Gastrocnemius medialis (tissue), 4 donors: ENCODE results near the gene CDAN1. TPM values are rescaled to one million over a fixed set of nuclear protein-coding genes. Genes with fewer than 3 reads are reported as not detected.
A peak's percentile ranks its signal among the peaks of the same experiment; 100 is the strongest.

Experiments
- ATAC-seq, 2 donors: fragments of 150-250 bp; one replicate each; pipeline ENCODE4 v1.9.1; 2016
- DNase-seq, 2 donors: peaks; one replicate each; pipeline ENCODE4 v3.0.0-alpha.2; 2019
- H3K27ac ChIP-seq, 4 donors: fragments of 200-600 bp; sonication (generic); 1 replicate in 1 of 4; 2 replicates in 3 of 4; pipeline ENCODE4 v1.5.1; 2016 to 2018; ENCODE audit warnings: mild to moderate bottlenecking in 2 of 4, moderate library complexity in 1 of 4
- H3K27me3 ChIP-seq, 3 donors: fragments of 200-600 bp; sonication (generic) in 2 of 3; 1 replicate in 1 of 3; 2 replicates in 2 of 3; pipeline versions ENCODE4 v1.5.1 to v1.6.0; 2016 to 2019; ENCODE audit warnings: mild to moderate bottlenecking in 1 of 3, moderate library complexity in 1 of 3
- H3K36me3 ChIP-seq, 2 donors: fragments of 200-600 bp; sonication (generic) in 1 of 2; one replicate each; pipeline ENCODE4 v1.5.1; 2017 to 2018
- H3K4me1 ChIP-seq, 2 donors: fragments of 200-600 bp; sonication (generic) in 1 of 2; one replicate each; pipeline ENCODE4 v1.5.1; 2016 to 2017; ENCODE audit warnings: mild to moderate bottlenecking in 2 of 2
- H3K4me3 ChIP-seq, 4 donors: fragments of 200-600 bp; sonication (generic) in 3 of 4; 1 replicate in 1 of 4; 2 replicates in 3 of 4; pipeline ENCODE4 v1.5.1; 2016 to 2019; ENCODE audit warnings: mild to moderate bottlenecking in 2 of 4
- H3K9me3 ChIP-seq, 3 donors: fragments of 200-600 bp; sonication (generic) in 2 of 3; 1 replicate in 1 of 3; 2 replicates in 2 of 3; pipeline ENCODE4 v1.5.1; 2016 to 2019
- CTCF ChIP-seq, 5 experiments: fragments of 450-650 bp in 3 of 5; fragments of 200-600 bp in 2 of 5; sonication (generic) in 2 of 5; IDR thresholded peaks in 4 of 5; conservative IDR thresholded peaks in 1 of 5; 1 replicate in 4 of 5; 2 replicates in 1 of 5; pipeline ENCODE4 v1.5.1; 2016 to 2019; ENCODE audit warnings: antibody characterized with exemption in 5 of 5, mild to moderate bottlenecking in 3 of 5, moderate library complexity in 3 of 5
- POLR2A ChIP-seq, 2 donors: fragments of 450-650 bp; IDR thresholded peaks; one replicate each; pipeline ENCODE4 v1.6.1; 2017; ENCODE audit warnings: antibody characterized with exemption in 2 of 2, mild to moderate bottlenecking in 2 of 2, moderate library complexity in 2 of 2
- in situ Hi-C, 4 donors: fragments of 200-750 bp; cut with MboI; loops; one replicate each; pipeline versions ENCODE4 v1.15.0 to v1.8.0; 2017; ENCODE audit warnings: low sequenced_read_pairs in 4 of 4
- intact Hi-C: fragments of 100-400 bp; cut with DNase I; formaldehyde crosslinking; loops from one replicate; pipeline ENCODE4 v1.15.1; 2023; ENCODE audit warnings: low total_unique reads
- total RNA-seq, 4 donors: library from RNA; depleted of rRNA; stranded (reverse); fragments of >200 nt; gene quantifications; one replicate each; pipeline versions ENCODE4 v1.1.0 to v1.2.3, GENCODE V29; 2016

CDAN1 gene
- total RNA-seq, 4 donors from 2014 or later: 4.2 to 5.9 (median 5.1) TPM

GRCh38 chr15:42719043-42719442 is 17.9 kb downstream of the CDAN1 start:
- Histone ChIP-seq H3K36me3 (peaks cover 0 to 48% of the 10 kb centered on the region in 2 donors), H3K9me3 (no peaks in the 10 kb centered on the region), H3K27me3 (no peaks in the 10 kb centered on the region), H3K27ac (no peak overlapping the region), H3K4me1 (no peaks in the 10 kb centered on the region), H3K4me3 (no peak overlapping the region)
- TF ChIP-seq POLR2A (IDR thresholded peaks at IDR 0.05): no peak
- no peak for TF ChIP-seq CTCF (IDR thresholded peaks at IDR 0.05 in 4 of 5, conservative IDR thresholded peaks at IDR 0.05 in 1 of 5)
- ATAC-seq (no peak), DNase-seq (no peak)
- in situ Hi-C loops: no loop called here
- intact Hi-C loops: no loop called here

- no peaks in the 10 kb centered on the region for H3K27me3 ChIP-seq
- H3K27ac ChIP-seq: no peak overlapping the region
- no peaks in the 10 kb centered on the region for H3K4me1 ChIP-seq
- DNase-seq (no peak), ATAC-seq (peak in 1 of 2 donors; percentile 21)
- H3K9me3 ChIP-seq: no peaks in the 10 kb centered on the region
- in situ Hi-C loops (no loop called here), intact Hi-C loops (no loop called here)
- no peak overlapping the region for H3K4me3 ChIP-seq
- no peak for TF ChIP-seq CTCF (IDR thresholded peaks at IDR 0.05 in 4 of 5, conservative IDR thresholded peaks at IDR 0.05 in 1 of 5)
- TF ChIP-seq POLR2A (IDR thresholded peaks at IDR 0.05): no peak
- peaks cover 0 to 26% of the 10 kb centered on the region in 2 donors for H3K36me3 ChIP-seq
Observed at GRCh38 chr15:42716626-42717025, 20.3 kb downstream of the CDAN1 start.

GRCh38 chr15:42716125-42716524 is 20.8 kb downstream of the CDAN1 start:
- H3K36me3 ChIP-seq: peaks cover 0 to 21% of the 10 kb centered on the region in 2 donors
- H3K4me3 ChIP-seq: no peak overlapping the region
- intact Hi-C loops (no loop called here), in situ Hi-C loops (no loop called here)
- H3K9me3 ChIP-seq: no peaks in the 10 kb centered on the region
- H3K4me1 ChIP-seq: no peaks in the 10 kb centered on the region
- ATAC-seq (no peak), DNase-seq (no peak)
- no peak overlapping the region for H3K27ac ChIP-seq
- no peaks in the 10 kb centered on the region for H3K27me3 ChIP-seq
- TF ChIP-seq CTCF (IDR thresholded peaks at IDR 0.05 in 4 of 5, conservative IDR thresholded peaks at IDR 0.05 in 1 of 5) (no peak), POLR2A (IDR thresholded peaks at IDR 0.05) (no peak)

GRCh38 chr15:42712584-42712983 is 24.3 kb downstream of the CDAN1 start:
- TF ChIP-seq POLR2A (IDR thresholded peaks at IDR 0.05): no peak
- TF ChIP-seq CTCF (IDR thresholded peaks at IDR 0.05 in 4 of 5, conservative IDR thresholded peaks at IDR 0.05 in 1 of 5): no peak
- Histone ChIP-seq H3K27ac (no peak overlapping the region), H3K27me3 (no peaks in the 10 kb centered on the region), H3K36me3 (no peaks in the 10 kb centered on the region), H3K4me1 (no peaks in the 10 kb centered on the region), H3K4me3 (no peak overlapping the region), H3K9me3 (no peaks in the 10 kb centered on the region)
- ATAC-seq (no peak), DNase-seq (no peak)
- intact Hi-C loops: no loop called here
- in situ Hi-C loops: loop anchor here in 1 of 4 donors (5.0 kb wide), 1 partner anchor 215 kb away; no protein-coding TSS in a partner anchor

- intact Hi-C loops: no loop called here
- Histone ChIP-seq H3K36me3 (no peaks in the 10 kb centered on the region), H3K4me3 (no peak overlapping the region), H3K27me3 (no peaks in the 10 kb centered on the region), H3K9me3 (no peaks in the 10 kb centered on the region), H3K4me1 (no peaks in the 10 kb centered on the region), H3K27ac (no peak overlapping the region)
- TF ChIP-seq POLR2A (IDR thresholded peaks at IDR 0.05) (no peak), CTCF (IDR thresholded peaks at IDR 0.05 in 4 of 5, conservative IDR thresholded peaks at IDR 0.05 in 1 of 5) (no peak)
- in situ Hi-C loops: loop anchor here in 1 of 4 donors (5.0 kb wide), 1 partner anchor 216 kb away; no protein-coding TSS in a partner anchor
- DNase-seq (no peak), ATAC-seq (no peak)
Observed at GRCh38 chr15:42711746-42712145, 25.2 kb downstream of the CDAN1 start.
